GM12878 (cell line): ENCODE results near the gene ATP6V0D1. TPM values are rescaled to one million over a fixed set of nuclear protein-coding genes. Genes with fewer than 3 reads are reported as not detected.

Experiments used
- ATAC-seq: fragments of 200-7000 bp; cut with Tn5 transposase; 3 replicates; pipeline ENCODE4 v1.9.1; 2020; ENCODE audit warnings: mild to moderate bottlenecking, moderate library complexity
- BruUV-seq: library from RNA; stranded (reverse); fragments of 400-500 nt; replicated peaks from 2 replicates; lab custom pipeline; 2021; lab: Mats Ljungman, UMichigan
- CTCF ChIA-PET: fragments of 300-600 bp; sonication (Branson Sonifier 250); formaldehyde crosslinking; extraction: SDS; loops from one replicate; lab custom pipeline; 2021; ENCODE audit warnings: inconsistent platforms; lab: Yijun Ruan, JAX
- POLR2A ChIA-PET: fragments of 350-600 bp; formaldehyde crosslinking; extraction: SDS; loops from one replicate; lab custom pipeline; 2021; ENCODE audit warnings: inconsistent platforms; lab: Charles Lee
- RAD21 ChIA-PET: fragments of 300-600 bp; sonication (Branson Sonifier 250); formaldehyde crosslinking; loops from one replicate; lab custom pipeline; 2023; ENCODE audit warnings: antibody characterized with exemption; ENCODE audit not compliant: unreplicated experiment; lab: Charles Lee
- SMC1A ChIA-PET: fragments of 300-600 bp; sonication (Branson Sonifier 250); formaldehyde crosslinking; loops from one replicate; lab custom pipeline; 2023; ENCODE audit not compliant: unreplicated experiment, uncharacterized antibody; lab: Charles Lee
- DNase-seq: peaks from one replicate; pipeline ENCODE4 v3.0.0-alpha.2; 2011; ENCODE audit warnings: low read depth, low spot score
- FAIRE-seq: peaks from 3 replicates; lab custom pipeline; 2011; peaks lifted over from hg19 to GRCh38; lab: Jason Lieb, UNC
- H2AFZ ChIP-seq: 2 replicates; pipeline ENCODE4 v1.6.0; 2011; ENCODE audit warnings: low read depth, low read length, control low read depth; ENCODE audit not compliant: control insufficient read depth
- H3K27ac ChIP-seq: 2 replicates; pipeline ENCODE4 v1.5.1; 2011; ENCODE audit warnings: control low read depth; ENCODE audit not compliant: control insufficient read depth, insufficient read depth
- H3K27me3 ChIP-seq, 2 experiments: replicated peaks in 1 of 2; 2 replicates each; pipeline versions ENCODE4 v1.6.0 to v1.6.1; 2011; ENCODE audit warnings: low read length in 1 of 2; ENCODE audit not compliant: control insufficient read depth in 2 of 2, insufficient read depth in 2 of 2
- H3K36me3 ChIP-seq, 2 experiments: 2 replicates each; pipeline ENCODE4 v1.5.1; 2011; ENCODE audit warnings: low read length in 1 of 2; ENCODE audit not compliant: control insufficient read depth in 2 of 2, insufficient read depth in 2 of 2
- H3K4me1 ChIP-seq: 2 replicates; pipeline ENCODE4 v1.6.1; 2011; ENCODE audit warnings: mild to moderate bottlenecking, low read length, moderate library complexity, mixed read lengths; ENCODE audit not compliant: control insufficient read depth, insufficient read depth
- H3K4me2 ChIP-seq: 2 replicates; pipeline ENCODE4 v1.6.0; 2011; ENCODE audit warnings: control low read depth; ENCODE audit not compliant: control insufficient read depth, insufficient read depth
- H3K4me3 ChIP-seq: fragments of 200-600 bp; sonication (generic); 2 replicates; pipeline ENCODE4 v1.5.1; 2016
- H3K79me2 ChIP-seq: 2 replicates; pipeline ENCODE4 v1.6.0; 2011; ENCODE audit warnings: low read length; ENCODE audit not compliant: control insufficient read depth, insufficient read depth
- H3K9ac ChIP-seq: 2 replicates; pipeline ENCODE4 v1.8.0; 2011; ENCODE audit warnings: low read length, control low read depth, mixed read lengths; ENCODE audit not compliant: control insufficient read depth, insufficient read depth
- H3K9me3 ChIP-seq: replicated peaks from 3 replicates; pipeline ENCODE4 v1.5.1; 2011; ENCODE audit warnings: mild to moderate bottlenecking, low read length; ENCODE audit not compliant: control insufficient read depth, insufficient read depth
- H4K20me1 ChIP-seq: 2 replicates; pipeline ENCODE4 v1.6.0; 2011; ENCODE audit not compliant: control insufficient read depth, insufficient read depth
- BCL11A ChIP-seq: IDR thresholded peaks from 2 replicates; pipeline ENCODE4 v1.6.1; 2011; ENCODE audit warnings: low read depth, low read length
- CHD2 ChIP-seq: IDR thresholded peaks from 2 replicates; pipeline ENCODE4 v1.6.1; 2011; ENCODE audit warnings: low read depth, low read length, improper control_type of control experiment, borderline replicate concordance
- DPF2 ChIP-seq: fragments of 450-650 bp; IDR thresholded peaks from 2 replicates; pipeline ENCODE4 v1.6.1; 2017; ENCODE audit warnings: mild to moderate bottlenecking
- EZH2 ChIP-seq: IDR thresholded peaks from 2 replicates; pipeline ENCODE4 v1.6.1; 2012; ENCODE audit warnings: low read depth, mild to moderate bottlenecking, control low read depth, inconsistent platforms, low read length, borderline replicate concordance; ENCODE audit not compliant: control insufficient read depth
- FOS ChIP-seq: IDR thresholded peaks from 3 replicates; pipeline ENCODE4 v1.6.1; 2011; ENCODE audit warnings: borderline replicate concordance; ENCODE audit not compliant: insufficient read length; ENCODE audit errors: extremely low read depth
- IRF4 ChIP-seq: IDR thresholded peaks from 2 replicates; pipeline ENCODE4 v1.6.1; 2011; ENCODE audit warnings: low read depth, low read length
- WGBS: methylation state at CpG from one replicate; pipeline ENCODE4 v1.1.6; 2016; ENCODE audit warnings: low lambda C conversion rate; ENCODE audit not compliant: insufficient replicate concordance, insufficient coverage; ENCODE audit errors: missing lambda C conversion rate; 5-methylcytosine and 5-hydroxymethylcytosine counted together
- in situ Hi-C: fragments of 300-500 bp; cut with MboI; formaldehyde crosslinking; loops from 9 replicates; pipeline ENCODE4 v1.14.3; 2018; ENCODE audit warnings: mixed read lengths
- intact Hi-C: fragments of 100-400 bp; cut with micrococcal nuclease; formaldehyde crosslinking; loops from one replicate; pipeline ENCODE4 v1.14.2; 2022; ENCODE audit not compliant: unreplicated experiment
- polyA plus RNA-seq, 11 experiments: library from polyadenylated mRNA; depleted of rRNA in 4 of 11; unstranded in 6 of 11; stranded (reverse) in 5 of 11; fragments of >200 nt; fragmentation: Nextera tagmentation in 4 of 11; fragmentation: Illumina TruSeq in 1 of 11; extraction: Ambion mirVana in 4 of 11; extraction: Trizol in 1 of 11; gene quantifications; 1 replicate in 1 of 11; 2 replicates in 10 of 11; pipeline versions ENCODE4 v1.2.1 to v1.2.3, GENCODE V29; 2011 to 2016; ENCODE audit warnings: inconsistent platforms in 2 of 11, missing spikeins in 2 of 11, low read depth in 1 of 11
- total RNA-seq, 4 experiments: library from RNA; depleted of rRNA in 3 of 4; stranded (reverse); fragments of >200 nt in 3 of 4; fragmentation: Illumina TruSeq in 1 of 4; extraction: Trizol in 1 of 4; gene quantifications; 2 replicates each; pipeline versions ENCODE4 v1.2.1 to v1.2.3, GENCODE V29; 2013 to 2021
- TF ChIP-seq, protein P1 (sequence below): fragments of 450-650 bp; IDR thresholded peaks from 2 replicates; pipeline ENCODE4 v1.6.1; 2014; ENCODE audit warnings: mild to moderate bottlenecking
- TF ChIP-seq, protein P2 (sequence below): fragments of 450-650 bp; IDR thresholded peaks from 2 replicates; pipeline ENCODE4 v1.6.1; 2016; ENCODE audit warnings: mild to moderate bottlenecking, moderate library complexity, borderline replicate concordance
- TF ChIP-seq, protein P3 (sequence below): fragments of 450-650 bp; formaldehyde crosslinking; IDR thresholded peaks from 2 replicates; pipeline ENCODE4 v1.5.0; 2022; ENCODE audit warnings: mild to moderate bottlenecking, missing genetic modification characterization
- TF ChIP-seq, protein P4 (sequence below), 3 experiments: IDR thresholded peaks in 2 of 3; conservative IDR thresholded peaks in 1 of 3; 2 replicates each; pipeline ENCODE4 v1.5.1; 2011; ENCODE audit warnings: low read depth in 3 of 3, low read length in 3 of 3, mild to moderate bottlenecking in 3 of 3, control low read depth in 2 of 3, moderate library complexity in 2 of 3, inconsistent platforms in 1 of 3, mixed read lengths in 1 of 3; ENCODE audit not compliant: control insufficient read depth in 2 of 3, insufficient read depth in 1 of 3; ENCODE audit errors: extremely low read depth in 1 of 3

ATP6V0D1 gene
- total and polyA plus RNA-seq, 10 of the 15 experiments (the other 5 are each of a cell fraction or from before 2014, with no cell fraction given) = 28.1 to 141 (median 70.3) TPM

DNA sequence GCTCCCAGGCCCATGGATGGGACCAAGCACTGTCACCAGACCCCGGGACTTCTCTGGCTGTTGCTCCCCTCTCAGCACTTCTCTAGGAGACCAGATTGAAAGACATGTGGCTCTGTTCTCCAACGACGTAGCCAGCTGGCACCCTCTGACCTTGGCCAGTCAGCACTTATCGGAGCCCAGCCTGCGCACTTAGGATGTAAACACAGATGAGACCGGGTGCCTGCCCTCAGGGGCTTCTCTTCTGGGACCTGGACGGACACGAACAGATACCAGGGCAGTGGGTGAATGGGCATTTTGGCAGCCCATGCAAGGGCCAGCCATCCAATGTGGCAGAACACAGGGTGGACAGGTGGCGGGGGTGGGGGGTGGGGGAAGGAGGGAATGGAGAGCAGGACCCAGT is 71.3 kb downstream of the ATP6V0D1 start (continued):
- TF ChIP-seq CHD2 (no peak), IRF4 (no peak)

DNA sequence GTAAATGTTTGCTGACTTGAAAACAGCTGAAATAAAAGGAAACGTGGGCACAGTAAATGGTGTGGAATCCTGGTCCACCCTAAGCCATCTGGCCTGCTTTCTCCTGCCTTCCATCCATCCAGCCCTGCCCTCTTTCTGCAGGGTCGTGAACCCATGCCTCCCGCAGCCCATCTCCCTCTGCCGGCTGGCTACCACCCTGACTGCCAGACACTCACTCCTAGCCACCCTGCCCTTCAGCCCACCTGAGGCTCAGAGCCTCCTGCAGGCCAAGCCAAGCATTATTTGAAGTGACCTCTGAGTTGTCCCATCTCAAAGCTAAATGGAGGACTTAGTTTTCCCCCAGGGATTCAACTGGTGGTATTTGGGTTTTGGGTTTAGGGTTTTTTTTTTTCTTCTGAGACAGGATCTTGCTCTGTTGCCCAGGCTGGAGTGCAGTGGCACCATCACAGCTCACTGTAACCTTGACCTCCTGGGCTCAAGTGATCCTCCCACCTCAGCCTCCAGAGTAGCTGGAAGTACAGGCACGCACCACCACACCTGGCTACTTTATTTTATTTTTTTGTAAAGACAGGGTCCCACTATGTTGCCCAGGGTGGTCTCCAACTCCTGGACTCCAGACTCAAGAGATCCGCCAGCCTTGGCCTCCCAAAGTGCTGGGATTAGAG is 73.0 kb downstream of the ATP6V0D1 start:
- POLR2A ChIA-PET = no interaction called here
- RAD21 ChIA-PET = interaction anchor here (0.7 to 1.3 kb wide), 2 partner anchors 147 kb away, joined by 3 read pairs; no protein-coding TSS in a partner anchor
- intact Hi-C loops = no loop called here
- CTCF ChIA-PET = interaction anchor here (0.6 to 1.0 kb wide), 4 partner anchors 9 to 63 kb away, joined by 3 read pairs; partner anchors contain the start of gene ZDHHC1
- in situ Hi-C loops = loop anchor here (25.0 kb wide), 1 partner anchor 421 kb away; the partner anchor contains the start of gene CES4A
- no peak overlapping the region for H3K27ac ChIP-seq
- no peak for DNase-seq
- no peak overlapping the region for H2AFZ ChIP-seq
- WGBS = 38% methylated on average over 6 of the region's 6 CpGs
- no peaks in the 10 kb centered on the region for H3K79me2 ChIP-seq
- no peak overlapping the region for H3K4me2 ChIP-seq
- H4K20me1 ChIP-seq = no peaks in the 10 kb centered on the region
- no peaks in the 10 kb centered on the region for H3K36me3 ChIP-seq
- peaks cover 5% of the 10 kb centered on the region; the same call in 1 of the 2 replicates for H3K4me1 ChIP-seq
- no peaks in the 10 kb centered on the region; a peak in 1 of 4 replicates for H3K27me3 ChIP-seq
- no TSS peak for BruUV-seq
- H3K4me3 ChIP-seq = no peak overlapping the region
- no peak overlapping the region for H3K9ac ChIP-seq
- FAIRE-seq = no peak
- no peaks in the 10 kb centered on the region for H3K9me3 ChIP-seq
- SMC1A ChIA-PET = no interaction called here
- ATAC-seq = peak; percentile 56
- TF ChIP-seq, protein P1, sequence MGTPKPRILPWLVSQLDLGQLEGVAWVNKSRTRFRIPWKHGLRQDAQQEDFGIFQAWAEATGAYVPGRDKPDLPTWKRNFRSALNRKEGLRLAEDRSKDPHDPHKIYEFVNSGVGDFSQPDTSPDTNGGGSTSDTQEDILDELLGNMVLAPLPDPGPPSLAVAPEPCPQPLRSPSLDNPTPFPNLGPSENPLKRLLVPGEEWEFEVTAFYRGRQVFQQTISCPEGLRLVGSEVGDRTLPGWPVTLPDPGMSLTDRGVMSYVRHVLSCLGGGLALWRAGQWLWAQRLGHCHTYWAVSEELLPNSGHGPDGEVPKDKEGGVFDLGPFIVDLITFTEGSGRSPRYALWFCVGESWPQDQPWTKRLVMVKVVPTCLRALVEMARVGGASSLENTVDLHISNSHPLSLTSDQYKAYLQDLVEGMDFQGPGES = no peak
- TF ChIP-seq FOS (no peak), IRF4 (no peak), EZH2 (no peak), BCL11A (no peak), DPF2 (no peak)
- TF ChIP-seq, protein P2, sequence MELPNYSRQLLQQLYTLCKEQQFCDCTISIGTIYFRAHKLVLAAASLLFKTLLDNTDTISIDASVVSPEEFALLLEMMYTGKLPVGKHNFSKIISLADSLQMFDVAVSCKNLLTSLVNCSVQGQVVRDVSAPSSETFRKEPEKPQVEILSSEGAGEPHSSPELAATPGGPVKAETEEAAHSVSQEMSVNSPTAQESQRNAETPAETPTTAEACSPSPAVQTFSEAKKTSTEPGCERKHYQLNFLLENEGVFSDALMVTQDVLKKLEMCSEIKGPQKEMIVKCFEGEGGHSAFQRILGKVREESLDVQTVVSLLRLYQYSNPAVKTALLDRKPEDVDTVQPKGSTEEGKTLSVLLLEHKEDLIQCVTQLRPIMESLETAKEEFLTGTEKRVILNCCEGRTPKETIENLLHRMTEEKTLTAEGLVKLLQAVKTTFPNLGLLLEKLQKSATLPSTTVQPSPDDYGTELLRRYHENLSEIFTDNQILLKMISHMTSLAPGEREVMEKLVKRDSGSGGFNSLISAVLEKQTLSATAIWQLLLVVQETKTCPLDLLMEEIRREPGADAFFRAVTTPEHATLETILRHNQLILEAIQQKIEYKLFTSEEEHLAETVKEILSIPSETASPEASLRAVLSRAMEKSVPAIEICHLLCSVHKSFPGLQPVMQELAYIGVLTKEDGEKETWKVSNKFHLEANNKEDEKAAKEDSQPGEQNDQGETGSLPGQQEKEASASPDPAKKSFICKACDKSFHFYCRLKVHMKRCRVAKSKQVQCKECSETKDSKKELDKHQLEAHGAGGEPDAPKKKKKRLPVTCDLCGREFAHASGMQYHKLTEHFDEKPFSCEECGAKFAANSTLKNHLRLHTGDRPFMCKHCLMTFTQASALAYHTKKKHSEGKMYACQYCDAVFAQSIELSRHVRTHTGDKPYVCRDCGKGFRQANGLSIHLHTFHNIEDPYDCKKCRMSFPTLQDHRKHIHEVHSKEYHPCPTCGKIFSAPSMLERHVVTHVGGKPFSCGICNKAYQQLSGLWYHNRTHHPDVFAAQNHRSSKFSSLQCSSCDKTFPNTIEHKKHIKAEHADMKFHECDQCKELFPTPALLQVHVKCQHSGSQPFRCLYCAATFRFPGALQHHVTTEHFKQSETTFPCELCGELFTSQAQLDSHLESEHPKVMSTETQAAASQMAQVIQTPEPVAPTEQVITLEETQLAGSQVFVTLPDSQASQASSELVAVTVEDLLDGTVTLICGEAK = no peak
- TF ChIP-seq, protein P3, sequence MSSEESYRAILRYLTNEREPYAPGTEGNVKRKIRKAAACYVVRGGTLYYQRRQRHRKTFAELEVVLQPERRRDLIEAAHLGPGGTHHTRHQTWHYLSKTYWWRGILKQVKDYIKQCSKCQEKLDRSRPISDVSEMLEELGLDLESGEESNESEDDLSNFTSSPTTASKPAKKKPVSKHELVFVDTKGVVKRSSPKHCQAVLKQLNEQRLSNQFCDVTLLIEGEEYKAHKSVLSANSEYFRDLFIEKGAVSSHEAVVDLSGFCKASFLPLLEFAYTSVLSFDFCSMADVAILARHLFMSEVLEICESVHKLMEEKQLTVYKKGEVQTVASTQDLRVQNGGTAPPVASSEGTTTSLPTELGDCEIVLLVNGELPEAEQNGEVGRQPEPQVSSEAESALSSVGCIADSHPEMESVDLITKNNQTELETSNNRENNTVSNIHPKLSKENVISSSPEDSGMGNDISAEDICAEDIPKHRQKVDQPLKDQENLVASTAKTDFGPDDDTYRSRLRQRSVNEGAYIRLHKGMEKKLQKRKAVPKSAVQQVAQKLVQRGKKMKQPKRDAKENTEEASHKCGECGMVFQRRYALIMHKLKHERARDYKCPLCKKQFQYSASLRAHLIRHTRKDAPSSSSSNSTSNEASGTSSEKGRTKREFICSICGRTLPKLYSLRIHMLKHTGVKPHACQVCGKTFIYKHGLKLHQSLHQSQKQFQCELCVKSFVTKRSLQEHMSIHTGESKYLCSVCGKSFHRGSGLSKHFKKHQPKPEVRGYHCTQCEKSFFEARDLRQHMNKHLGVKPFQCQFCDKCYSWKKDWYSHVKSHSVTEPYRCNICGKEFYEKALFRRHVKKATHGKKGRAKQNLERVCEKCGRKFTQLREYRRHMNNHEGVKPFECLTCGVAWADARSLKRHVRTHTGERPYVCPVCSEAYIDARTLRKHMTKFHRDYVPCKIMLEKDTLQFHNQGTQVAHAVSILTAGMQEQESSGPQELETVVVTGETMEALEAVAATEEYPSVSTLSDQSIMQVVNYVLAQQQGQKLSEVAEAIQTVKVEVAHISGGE (CRISPR knock-in tag) = no peak
- TF ChIP-seq, protein P4, sequence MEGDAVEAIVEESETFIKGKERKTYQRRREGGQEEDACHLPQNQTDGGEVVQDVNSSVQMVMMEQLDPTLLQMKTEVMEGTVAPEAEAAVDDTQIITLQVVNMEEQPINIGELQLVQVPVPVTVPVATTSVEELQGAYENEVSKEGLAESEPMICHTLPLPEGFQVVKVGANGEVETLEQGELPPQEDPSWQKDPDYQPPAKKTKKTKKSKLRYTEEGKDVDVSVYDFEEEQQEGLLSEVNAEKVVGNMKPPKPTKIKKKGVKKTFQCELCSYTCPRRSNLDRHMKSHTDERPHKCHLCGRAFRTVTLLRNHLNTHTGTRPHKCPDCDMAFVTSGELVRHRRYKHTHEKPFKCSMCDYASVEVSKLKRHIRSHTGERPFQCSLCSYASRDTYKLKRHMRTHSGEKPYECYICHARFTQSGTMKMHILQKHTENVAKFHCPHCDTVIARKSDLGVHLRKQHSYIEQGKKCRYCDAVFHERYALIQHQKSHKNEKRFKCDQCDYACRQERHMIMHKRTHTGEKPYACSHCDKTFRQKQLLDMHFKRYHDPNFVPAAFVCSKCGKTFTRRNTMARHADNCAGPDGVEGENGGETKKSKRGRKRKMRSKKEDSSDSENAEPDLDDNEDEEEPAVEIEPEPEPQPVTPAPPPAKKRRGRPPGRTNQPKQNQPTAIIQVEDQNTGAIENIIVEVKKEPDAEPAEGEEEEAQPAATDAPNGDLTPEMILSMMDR (IDR thresholded peaks at IDR 0.05 in 2 of 3, conservative IDR thresholded peaks at IDR 0.05 in 1 of 3; ENCODE audit: control insufficient read depth in 2 of 3, extremely low read depth in 1 of 3, insufficient read depth in 1 of 3, low read depth in 3 of 3, low read length in 3 of 3) = no peak
